D341Med (cell line): ENCODE results near the gene H1-8.

ENCODE experiments used
- DNase-seq: peaks from one replicate; pipeline ENCODE4 v3.0.0; 2012; ENCODE audit warnings: low spot score

Gene H1-8

DNA sequence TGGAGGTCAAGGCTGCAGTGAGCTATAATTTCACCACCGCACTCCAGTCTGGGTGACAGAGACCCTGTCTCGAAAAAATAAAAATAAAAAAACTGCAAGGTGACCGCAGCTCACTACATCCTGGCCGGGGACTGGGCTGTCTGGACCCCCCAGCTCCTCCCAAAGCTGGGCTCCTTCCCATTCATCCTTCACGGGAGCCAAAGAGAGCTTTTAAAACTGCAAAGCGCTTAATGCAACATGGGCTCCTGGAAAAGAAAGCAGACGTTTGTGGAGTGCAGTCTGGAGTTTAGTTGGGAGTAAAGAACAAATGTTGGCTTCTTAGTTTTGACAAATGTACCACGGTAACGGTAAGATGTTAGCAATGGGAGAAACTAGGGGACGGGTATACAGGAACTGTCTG lies 51.4 kb downstream of the H1-8 start:
- no peak for DNase-seq

DNA sequence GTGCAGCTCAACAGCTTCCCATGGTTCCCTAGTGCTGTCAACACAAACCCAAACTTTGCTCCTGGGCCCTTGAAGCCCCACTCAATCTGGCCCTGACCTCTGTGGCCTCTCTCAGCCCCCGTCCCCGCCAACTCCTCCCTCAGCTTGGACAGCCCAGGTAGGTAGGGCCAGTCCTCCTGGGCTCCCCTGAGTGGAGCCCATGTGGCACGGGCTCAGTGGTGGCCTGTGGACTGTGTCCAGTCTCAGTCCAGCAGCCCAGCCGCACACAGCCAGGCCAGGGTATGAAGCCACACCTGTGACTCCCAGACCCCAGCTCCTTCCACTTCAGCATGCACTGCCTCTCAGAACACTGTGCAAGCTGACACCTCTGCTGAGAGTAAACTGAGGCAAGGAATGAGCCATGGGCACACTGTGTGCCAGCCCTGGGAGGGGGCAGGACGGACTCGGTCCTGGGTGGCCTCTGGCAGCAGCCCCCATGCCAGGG lies 52.0 kb downstream of the H1-8 start:
- DNase-seq = no peak

DNA sequence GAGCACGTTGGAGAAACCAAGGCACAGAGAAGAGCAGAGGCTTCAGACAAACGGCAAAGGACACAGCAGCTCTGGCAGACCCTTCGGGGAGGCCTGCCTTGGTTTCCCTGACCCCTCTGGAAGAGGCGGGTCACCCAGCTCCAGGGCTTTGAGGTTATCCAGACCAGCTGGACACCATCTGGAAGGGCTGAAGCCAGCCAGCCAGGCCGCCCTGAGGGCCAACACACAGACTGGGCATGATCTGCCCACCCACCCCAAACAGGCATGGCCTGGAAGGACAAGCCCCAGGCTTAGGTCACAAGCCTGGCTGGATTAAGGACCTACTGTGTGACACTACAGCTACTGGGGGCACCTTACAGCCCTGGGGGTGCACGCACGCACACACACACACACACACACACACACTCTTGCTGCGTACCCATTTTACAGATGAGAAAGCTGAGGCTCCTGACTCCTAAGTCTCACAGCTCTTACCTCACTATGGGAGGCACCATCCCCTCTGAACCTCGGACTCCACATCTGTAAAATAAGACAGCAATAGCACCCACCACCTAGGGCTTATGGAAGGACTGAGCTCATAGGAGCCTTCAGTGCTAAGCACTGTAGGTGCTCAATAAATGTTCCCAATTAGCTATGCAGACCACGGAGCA lies 52.7 kb downstream of the H1-8 start:
- no peak for DNase-seq

DNA sequence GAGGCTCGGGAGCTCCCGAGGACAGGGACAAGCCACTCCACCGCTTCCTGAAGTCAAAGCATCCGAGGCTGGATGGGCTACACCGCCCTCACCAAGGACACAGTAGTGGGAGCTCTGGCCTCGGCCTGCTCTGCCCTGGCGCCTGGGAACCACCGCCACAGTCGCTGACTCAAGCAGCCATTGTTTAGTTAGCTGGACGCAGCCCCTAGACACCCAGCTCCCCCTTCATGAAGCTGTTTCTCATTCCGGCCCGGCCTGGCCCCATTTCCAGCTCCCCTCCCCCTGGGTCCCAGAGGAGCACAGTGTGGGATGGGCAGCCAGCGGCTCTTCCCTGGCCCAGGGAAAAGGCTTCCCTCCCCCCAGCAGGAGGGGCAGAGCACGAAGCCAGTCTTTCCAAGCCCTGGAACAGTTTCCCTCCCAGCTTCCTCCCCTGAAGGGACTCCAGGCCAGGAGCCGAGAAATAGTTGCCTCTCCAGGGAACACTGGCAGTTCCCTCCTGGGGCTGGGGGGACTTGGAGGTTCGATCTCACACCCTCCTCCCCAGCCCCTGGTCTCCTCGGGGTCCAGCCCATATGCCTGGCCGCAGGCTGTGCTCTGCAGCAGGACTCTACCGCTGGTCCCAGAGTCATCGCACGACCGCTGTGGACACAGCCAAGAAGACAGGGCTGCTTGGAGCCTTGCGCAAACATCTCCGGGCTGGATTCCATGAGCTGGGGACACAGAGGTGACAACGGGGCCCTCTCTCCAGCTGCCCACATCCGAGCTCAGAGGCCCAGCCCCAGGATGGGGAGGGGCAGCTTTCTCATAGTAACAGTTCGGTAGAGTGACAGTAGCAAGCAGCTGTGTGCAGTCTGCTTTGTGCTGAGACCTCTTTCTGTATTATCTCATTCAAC lies 53.5 kb downstream of the H1-8 start:
- DNase-seq = no peak

DNA sequence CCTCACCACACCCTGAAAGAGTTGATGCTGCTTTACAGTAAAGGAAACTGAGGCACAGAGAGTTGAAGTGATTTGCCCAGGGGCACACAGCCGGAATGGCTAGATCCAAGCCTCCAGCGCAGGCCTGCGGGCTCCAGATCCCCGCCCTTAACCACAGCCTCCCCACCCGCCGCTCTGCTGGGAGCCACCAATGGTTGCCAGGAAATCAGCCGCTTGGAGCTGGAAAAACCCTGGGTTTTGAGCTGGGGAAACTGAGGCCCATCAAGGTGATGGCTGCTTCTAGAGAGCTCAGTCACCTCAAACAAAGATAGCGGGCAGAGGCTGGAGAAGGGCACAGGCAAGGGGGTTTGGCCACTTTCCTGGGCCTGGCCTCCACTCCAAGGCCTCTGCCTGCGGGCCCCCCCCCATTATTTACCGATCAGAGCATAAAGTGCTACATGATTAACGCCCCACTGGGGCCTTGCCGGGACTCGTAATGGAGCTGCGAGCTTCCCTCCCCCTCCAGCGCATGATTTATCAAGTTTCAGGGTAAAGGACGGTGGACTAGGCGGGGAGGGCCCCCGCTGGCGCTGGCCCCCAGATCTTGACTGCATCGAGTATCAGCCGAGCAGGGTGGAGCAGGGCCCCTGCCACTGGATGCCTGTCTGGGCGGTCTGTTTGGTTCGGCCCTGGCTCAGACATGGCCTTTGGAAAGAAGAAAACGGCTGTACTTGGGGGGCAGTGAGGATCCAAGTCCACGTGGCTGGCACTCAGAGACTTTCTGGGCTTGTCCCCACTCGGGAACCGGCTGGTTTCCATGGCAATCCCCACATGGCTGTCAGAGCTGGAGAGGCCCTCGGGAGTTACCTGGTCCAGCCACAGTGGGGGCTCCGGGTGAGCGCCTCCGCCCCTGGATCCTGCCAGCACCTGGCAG lies 54.4 kb downstream of the H1-8 start:
- no peak for DNase-seq

DNA sequence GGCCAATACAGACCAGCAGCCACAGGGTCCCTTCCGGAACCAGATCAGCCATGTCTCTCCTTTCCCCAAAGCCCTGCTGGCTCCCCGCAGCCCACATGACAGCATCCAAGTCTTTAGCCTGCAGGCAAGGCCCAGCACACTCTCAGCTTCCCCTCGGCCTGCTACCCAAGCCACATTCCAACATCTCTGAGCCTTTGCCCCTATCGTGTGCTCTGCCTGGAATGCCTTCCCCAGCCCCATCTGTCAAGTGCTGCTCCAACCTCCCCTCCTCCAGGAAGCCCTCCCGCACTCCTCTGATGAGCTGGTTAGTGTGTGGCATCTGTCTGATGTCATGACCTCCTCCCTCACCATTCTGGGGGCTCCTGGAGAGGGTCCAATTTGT lies 55.0 kb downstream of the H1-8 start:
- no peak for DNase-seq

DNA sequence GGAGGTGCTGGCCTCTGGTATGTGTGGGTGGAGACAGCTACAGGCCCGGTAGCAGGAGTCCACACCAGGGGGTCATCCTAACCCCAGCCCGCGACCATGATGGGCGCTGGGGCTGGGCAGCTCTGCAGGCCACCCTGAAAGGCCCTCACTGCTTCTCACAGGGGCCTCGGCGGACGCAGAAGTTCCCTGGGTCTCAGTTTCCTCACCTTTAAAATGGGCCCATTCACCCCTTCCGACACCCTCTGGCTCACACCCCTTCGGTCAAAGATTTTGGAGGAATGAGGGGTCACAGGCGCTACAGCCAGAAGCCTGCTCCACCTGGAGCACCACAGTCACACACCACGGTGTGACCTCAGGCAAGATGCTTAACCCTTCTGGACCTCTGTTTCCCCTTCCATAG lies 55.5 kb downstream of the H1-8 start:
- no peak for DNase-seq

DNA sequence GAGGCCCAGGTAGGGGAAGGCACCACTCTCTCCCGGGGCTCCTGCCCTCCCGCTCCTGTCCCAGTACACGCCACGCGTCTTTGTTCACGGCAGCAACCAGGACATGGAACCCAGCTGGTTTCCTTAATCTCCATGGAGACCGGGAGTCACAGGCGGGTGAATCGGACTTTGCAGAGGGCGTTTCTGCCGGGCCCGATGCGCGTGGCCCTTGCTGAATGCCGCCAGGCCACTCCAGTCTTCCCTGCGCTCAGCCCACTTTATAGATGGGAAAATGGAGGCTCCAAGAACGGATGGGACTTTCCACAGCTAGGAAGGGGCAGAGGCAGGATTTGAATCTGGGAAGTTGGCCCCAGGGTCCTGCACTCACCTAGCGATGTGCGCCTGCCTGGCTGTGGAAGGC lies 56.1 kb downstream of the H1-8 start:
- no peak for DNase-seq

DNA sequence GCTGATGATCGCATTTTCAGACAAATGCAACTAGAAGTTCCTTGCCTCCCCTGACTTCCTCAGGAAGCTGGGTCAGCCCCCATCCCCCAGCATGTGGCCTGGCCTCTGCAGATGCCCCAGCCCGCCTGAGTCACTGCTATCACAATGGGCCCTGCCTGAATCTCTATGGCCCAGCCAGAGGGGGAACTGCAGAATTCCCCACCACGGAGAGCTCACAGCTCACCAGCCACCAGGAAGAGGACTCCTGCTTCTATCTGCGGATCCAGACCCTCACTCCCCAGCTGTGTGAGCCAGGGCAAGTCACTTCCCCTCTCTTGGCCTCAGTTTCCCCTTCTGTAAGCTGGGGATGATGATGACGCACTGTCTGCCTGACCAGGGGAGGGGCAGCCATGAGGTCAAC lies 56.6 kb downstream of the H1-8 start:
- DNase-seq = no peak

DNA sequence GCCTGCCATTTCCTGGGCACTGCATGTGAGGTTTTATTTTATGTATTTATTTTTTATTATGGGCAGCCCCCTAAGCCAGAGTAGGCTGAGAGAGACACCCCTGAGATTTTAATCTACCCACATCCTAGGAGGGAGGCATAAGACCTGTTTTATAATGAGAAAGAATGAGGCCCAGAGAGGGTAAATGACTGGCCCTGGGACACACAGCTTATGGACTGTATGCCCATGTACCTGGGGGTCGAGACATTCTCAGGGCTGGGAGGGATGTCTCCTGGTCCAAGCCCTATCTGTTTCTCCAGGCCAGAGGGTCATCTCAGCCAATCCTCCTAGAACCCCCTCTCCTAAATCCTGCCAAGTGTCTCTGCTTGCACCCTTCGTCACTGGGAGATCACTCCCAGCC lies 57.4 kb downstream of the H1-8 start:
- no peak for DNase-seq
